A549 (cell line): ENCODE results near the gene PTPN1. TPM values are rescaled to one million over a fixed set of nuclear protein-coding genes. Genes with fewer than 3 reads are reported as not detected.

Experiments used
- ATAC-seq, 2 experiments: fragments of 200-7000 bp in 1 of 2; fragments of >200 bp in 1 of 2; cut with Nextera tagmentation in 1 of 2; cut with Tn5 transposase in 1 of 2; 3 replicates each; pipeline versions ENCODE4 v1.8.0 to v1.9.1; 2018 to 2020; ENCODE audit warnings: mild to moderate bottlenecking in 1 of 2, moderate library complexity in 1 of 2
- CTCF ChIA-PET: fragments of 300-600 bp; sonication (Branson Sonifier 250); formaldehyde crosslinking; extraction: SDS; loops from one replicate; lab custom pipeline; 2021; ENCODE audit warnings: antibody characterized with exemption, inconsistent platforms; lab: Yijun Ruan, JAX
- POLR2A ChIA-PET: fragments of 350-600 bp; formaldehyde crosslinking; extraction: SDS; loops from one replicate; lab custom pipeline; 2021; ENCODE audit warnings: antibody characterized with exemption, inconsistent platforms; lab: Yijun Ruan, JAX
- DNase-seq, 2 experiments: peaks; one replicate each; pipeline versions ENCODE4 v3.0.0 to v3.0.0-alpha.2; 2011 to 2016; ENCODE audit warnings: low read depth in 1 of 2, low spot score in 1 of 2
- FAIRE-seq: peaks from 2 replicates; lab custom pipeline; 2011; peaks lifted over from hg19 to GRCh38; lab: Jason Lieb, UNC
- H3K27ac ChIP-seq, 2 experiments: fragments of >200 bp; sonication (Bioruptor Twin); formaldehyde crosslinking; 3 replicates each; pipeline ENCODE4 v1.5.1; 2016 to 2017
- H3K4me1 ChIP-seq: fragments of >200 bp; sonication (Bioruptor Twin); formaldehyde crosslinking; 3 replicates; pipeline ENCODE4 v1.6.1; 2016
- H3K4me2 ChIP-seq: fragments of >200 bp; sonication (Bioruptor Twin); formaldehyde crosslinking; 3 replicates; pipeline ENCODE4 v1.6.1; 2016
- H3K4me3 ChIP-seq: fragments of >200 bp; sonication (Bioruptor Twin); formaldehyde crosslinking; 3 replicates; pipeline ENCODE4 v1.5.1; 2016
- H3K9me3 ChIP-seq: fragments of >200 bp; sonication (Bioruptor Twin); formaldehyde crosslinking; 3 replicates; pipeline ENCODE4 v1.6.1; 2016
- CBX8 ChIP-seq: fragments of 200-600 bp; sonication (generic); IDR thresholded peaks from 2 replicates; pipeline ENCODE4 v1.6.1; 2016
- CHD2 ChIP-seq: fragments of 150-350 bp; IDR thresholded peaks from 2 replicates; pipeline ENCODE4 v1.6.1; 2014; ENCODE audit warnings: low read length; ENCODE audit not compliant: partially characterized antibody
- CHD4 ChIP-seq: fragments of 200-600 bp; sonication (generic); IDR thresholded peaks from 2 replicates; pipeline ENCODE4 v1.6.1; 2016; ENCODE audit warnings: antibody characterized with exemption, mild to moderate bottlenecking, borderline replicate concordance
- EHMT2 ChIP-seq: fragments of 200-600 bp; sonication (generic); IDR thresholded peaks from 2 replicates; pipeline ENCODE4 v1.6.1; 2016; ENCODE audit warnings: antibody characterized with exemption, low read depth, mild to moderate bottlenecking, moderate library complexity
- FOSB ChIP-seq: fragments of 250-450 bp; sonication (Bioruptor Pico); IDR thresholded peaks from 2 replicates; pipeline ENCODE4 v1.5.0; 2020; ENCODE audit warnings: mild to moderate bottlenecking, moderate library complexity
- FOXS1 ChIP-seq: fragments of 250-450 bp; sonication (Bioruptor Pico); IDR thresholded peaks from 2 replicates; pipeline ENCODE4 v1.5.0; 2020; ENCODE audit warnings: mild to moderate bottlenecking, moderate library complexity
- HDAC2 ChIP-seq: fragments of 200-600 bp; sonication (generic); IDR thresholded peaks from 2 replicates; pipeline ENCODE4 v1.6.1; 2016
- HOXA7 ChIP-seq: fragments of 250-450 bp; sonication (Bioruptor Pico); IDR thresholded peaks from 2 replicates; pipeline ENCODE4 v1.5.0; 2020; ENCODE audit warnings: mild to moderate bottlenecking, moderate library complexity
- HOXB13 ChIP-seq: fragments of 250-450 bp; sonication (Bioruptor Pico); IDR thresholded peaks from 2 replicates; pipeline ENCODE4 v1.5.0; 2020; ENCODE audit warnings: low read depth, mild to moderate bottlenecking, moderate library complexity
- HOXB5 ChIP-seq: fragments of 250-450 bp; sonication (Bioruptor Pico); IDR thresholded peaks from 2 replicates; pipeline ENCODE4 v1.5.0; 2020; ENCODE audit warnings: mild to moderate bottlenecking, moderate library complexity
- KDM1A ChIP-seq: fragments of 200-600 bp; sonication (generic); IDR thresholded peaks from 2 replicates; pipeline ENCODE4 v1.6.1; 2016; ENCODE audit warnings: low read depth, mild to moderate bottlenecking
- KDM5A ChIP-seq: fragments of 200-600 bp; sonication (generic); IDR thresholded peaks from 2 replicates; pipeline ENCODE4 v1.6.1; 2016; ENCODE audit warnings: antibody characterized with exemption, mild to moderate bottlenecking
- MYC ChIP-seq: IDR thresholded peaks from 2 replicates; pipeline ENCODE4 v1.6.1; 2012; ENCODE audit warnings: mild to moderate bottlenecking, inconsistent platforms, low read length, improper control_type of control experiment, borderline replicate concordance
- RARB ChIP-seq: fragments of 250-450 bp; sonication (Bioruptor Pico); IDR thresholded peaks from 2 replicates; pipeline ENCODE4 v1.8.0; 2021; ENCODE audit warnings: mild to moderate bottlenecking, moderate library complexity
- RCOR1 ChIP-seq: fragments of 150-350 bp; IDR thresholded peaks from 2 replicates; pipeline ENCODE4 v1.6.1; 2014; ENCODE audit warnings: antibody characterized with exemption, low read length, low read depth
- RFX5 ChIP-seq: fragments of 450-650 bp; IDR thresholded peaks from 2 replicates; pipeline ENCODE4 v1.7.1; 2014; ENCODE audit warnings: antibody characterized with exemption, mild to moderate bottlenecking, moderate library complexity
- SMC3 ChIP-seq: fragments of >200 bp; sonication (Bioruptor Twin); formaldehyde crosslinking; IDR thresholded peaks from 3 replicates; pipeline ENCODE4 v1.6.1; 2018; ENCODE audit warnings: inconsistent platforms
- WGBS: methylation state at CpG from one replicate; pipeline ENCODE4 v1.1.6; 2017; ENCODE audit errors: missing lambda C conversion rate; 5-methylcytosine and 5-hydroxymethylcytosine counted together
- polyA plus RNA-seq, 4 experiments: library from polyadenylated mRNA; depleted of rRNA in 3 of 4; stranded (reverse); fragments of >200 nt; fragmentation: RNase III in 1 of 4; extraction: RNeasy Plus Mini Kit Qiagen cat#74134 plus additional on column Dnase treatment in 1 of 4; gene quantifications; 2 replicates in 3 of 4; 3 replicates in 1 of 4; pipeline ENCODE4 v1.2.3, GENCODE V29; 2011 to 2017
- TF ChIP-seq, protein P1 (sequence below): IDR thresholded peaks from 2 replicates; pipeline ENCODE4 v1.6.1; 2012
- TF ChIP-seq, protein P2 (sequence below): fragments of 450-650 bp; IDR thresholded peaks from 2 replicates; pipeline ENCODE4 v1.6.1; 2014; ENCODE audit warnings: antibody characterized with exemption
- TF ChIP-seq, protein P3 (sequence below): IDR thresholded peaks from 2 replicates; pipeline ENCODE4 v1.6.1; 2012; ENCODE audit warnings: low read depth, borderline replicate concordance

PTPN1 gene
- polyA plus RNA-seq, 2 of the 4 experiments (the other 2 are of a cell fraction) = 23.2 to 24.3 TPM

DNA sequence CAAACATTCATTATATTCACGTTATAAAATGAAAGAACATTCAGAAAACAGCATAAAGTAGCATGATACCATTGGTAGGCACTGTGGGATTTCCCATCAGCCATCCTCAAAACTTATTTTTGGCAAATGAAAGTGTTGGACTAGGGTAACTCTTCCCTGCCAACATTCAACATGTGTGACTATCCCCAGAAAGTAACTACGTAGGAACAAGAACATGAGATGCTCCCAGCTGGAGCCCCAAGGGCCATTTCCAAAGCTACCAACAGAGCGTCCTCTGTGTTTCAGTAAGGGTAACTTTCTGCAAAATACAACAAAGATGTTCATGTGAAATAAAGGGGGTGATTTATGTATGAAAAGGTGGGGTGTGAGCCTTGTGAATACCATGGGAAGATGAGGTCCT is 28.4 kb upstream of the PTPN1 start:
- DNase-seq (no peak), FAIRE-seq (no peak), ATAC-seq (no peak)
- no peak overlapping the region for H3K4me3 ChIP-seq
- ChIA-PET POLR2A (no interaction called here), CTCF (interaction anchor here (1.4 to 2.4 kb wide), 3 partner anchors 15 to 296 kb away, joined by 4 to 15 read pairs (median 4); no protein-coding TSS in a partner anchor)
- H3K9me3 ChIP-seq = peaks cover 4% of the 10 kb centered on the region; the same call in 1 of the 3 replicates
- 86% methylated on average over 3 of the region's 3 CpGs for WGBS
- TF ChIP-seq HOXB5 = no peak
- TF ChIP-seq RFX5 = no peak
- TF ChIP-seq, protein P1, sequence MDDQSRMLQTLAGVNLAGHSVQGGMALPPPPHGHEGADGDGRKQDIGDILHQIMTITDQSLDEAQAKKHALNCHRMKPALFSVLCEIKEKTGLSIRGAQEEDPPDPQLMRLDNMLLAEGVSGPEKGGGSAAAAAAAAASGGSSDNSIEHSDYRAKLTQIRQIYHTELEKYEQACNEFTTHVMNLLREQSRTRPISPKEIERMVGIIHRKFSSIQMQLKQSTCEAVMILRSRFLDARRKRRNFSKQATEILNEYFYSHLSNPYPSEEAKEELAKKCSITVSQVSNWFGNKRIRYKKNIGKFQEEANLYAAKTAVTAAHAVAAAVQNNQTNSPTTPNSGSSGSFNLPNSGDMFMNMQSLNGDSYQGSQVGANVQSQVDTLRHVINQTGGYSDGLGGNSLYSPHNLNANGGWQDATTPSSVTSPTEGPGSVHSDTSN = no peak
- no peak for TF ChIP-seq MYC
- no peak for TF ChIP-seq EHMT2
- no peak overlapping the region for H3K4me2 ChIP-seq
- H3K27ac ChIP-seq = no peak overlapping the region
- peaks cover 6% of the 10 kb centered on the region; the same call in 2 of the 3 replicates for H3K4me1 ChIP-seq

DNA sequence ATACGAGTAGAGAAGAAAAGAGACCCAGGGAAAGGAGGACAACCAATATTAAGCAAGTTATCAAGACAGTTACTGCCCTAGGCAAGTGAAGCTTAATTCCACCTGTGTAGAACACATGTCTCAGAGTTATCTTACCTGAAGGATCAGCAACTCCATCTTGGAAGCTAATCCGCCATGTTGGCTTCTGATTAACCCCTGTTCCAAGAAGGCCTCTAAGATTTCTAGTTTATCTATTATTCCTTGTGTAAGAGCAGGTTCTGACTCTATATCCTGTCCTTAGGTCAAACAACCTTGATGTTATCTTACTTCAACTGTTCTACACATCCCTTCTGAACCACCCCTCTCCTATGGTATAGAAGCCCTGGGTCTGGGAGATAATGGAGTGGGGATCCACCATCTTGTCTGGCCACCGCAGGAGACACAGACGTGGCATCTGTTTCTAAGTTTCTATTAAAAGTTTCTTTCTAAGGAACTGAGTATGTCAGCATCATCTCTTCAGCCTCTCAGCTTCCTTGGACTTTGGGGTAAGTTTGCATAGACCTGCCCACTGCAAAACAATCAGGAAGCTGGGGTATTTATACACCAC is 27.7 kb upstream of the PTPN1 start:
- whole genome bisulfite sequencing = 92% methylated on average over 4 of the region's 4 CpGs
- Histone ChIP-seq H3K4me1 (peaks cover 6% of the 10 kb centered on the region; the same call in 2 of the 3 replicates), H3K4me3 (no peak overlapping the region), H3K4me2 (peak overlapping the region; percentile 71; the same call in 1 of the 3 replicates), H3K9me3 (peaks cover 4% of the 10 kb centered on the region; the same call in 1 of the 3 replicates), H3K27ac (peak overlapping the region; percentile 62 to 82; a peak in 3 of 6 replicates)
- ChIA-PET POLR2A (interaction anchor here (1.3 kb wide), 1 partner anchor 20 kb away, joined by 3 read pairs; no protein-coding TSS in a partner anchor), CTCF (interaction anchor here (1.5 to 3.0 kb wide), 6 partner anchors 10 to 97 kb away, joined by 4 to 10 read pairs (median 6); no protein-coding TSS in a partner anchor)
- FAIRE-seq = no peak
- no peak for DNase-seq
- TF ChIP-seq SMC3 = no peak
- no peak for TF ChIP-seq FOSB (CRISPR knock-in tag)
- TF ChIP-seq, protein P2, sequence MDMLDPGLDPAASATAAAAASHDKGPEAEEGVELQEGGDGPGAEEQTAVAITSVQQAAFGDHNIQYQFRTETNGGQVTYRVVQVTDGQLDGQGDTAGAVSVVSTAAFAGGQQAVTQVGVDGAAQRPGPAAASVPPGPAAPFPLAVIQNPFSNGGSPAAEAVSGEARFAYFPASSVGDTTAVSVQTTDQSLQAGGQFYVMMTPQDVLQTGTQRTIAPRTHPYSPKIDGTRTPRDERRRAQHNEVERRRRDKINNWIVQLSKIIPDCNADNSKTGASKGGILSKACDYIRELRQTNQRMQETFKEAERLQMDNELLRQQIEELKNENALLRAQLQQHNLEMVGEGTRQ = no peak
- no peak for TF ChIP-seq KDM5A
- no peak for TF ChIP-seq HDAC2
- TF ChIP-seq KDM1A = no peak
- no peak for TF ChIP-seq RARB (CRISPR knock-in tag)
- no peak for TF ChIP-seq CHD2
- TF ChIP-seq CBX8 = no peak
- TF ChIP-seq CHD4 = no peak
- no peak for TF ChIP-seq FOXS1 (CRISPR knock-in tag)
- no peak for TF ChIP-seq RCOR1
- ATAC-seq = no peak

DNA sequence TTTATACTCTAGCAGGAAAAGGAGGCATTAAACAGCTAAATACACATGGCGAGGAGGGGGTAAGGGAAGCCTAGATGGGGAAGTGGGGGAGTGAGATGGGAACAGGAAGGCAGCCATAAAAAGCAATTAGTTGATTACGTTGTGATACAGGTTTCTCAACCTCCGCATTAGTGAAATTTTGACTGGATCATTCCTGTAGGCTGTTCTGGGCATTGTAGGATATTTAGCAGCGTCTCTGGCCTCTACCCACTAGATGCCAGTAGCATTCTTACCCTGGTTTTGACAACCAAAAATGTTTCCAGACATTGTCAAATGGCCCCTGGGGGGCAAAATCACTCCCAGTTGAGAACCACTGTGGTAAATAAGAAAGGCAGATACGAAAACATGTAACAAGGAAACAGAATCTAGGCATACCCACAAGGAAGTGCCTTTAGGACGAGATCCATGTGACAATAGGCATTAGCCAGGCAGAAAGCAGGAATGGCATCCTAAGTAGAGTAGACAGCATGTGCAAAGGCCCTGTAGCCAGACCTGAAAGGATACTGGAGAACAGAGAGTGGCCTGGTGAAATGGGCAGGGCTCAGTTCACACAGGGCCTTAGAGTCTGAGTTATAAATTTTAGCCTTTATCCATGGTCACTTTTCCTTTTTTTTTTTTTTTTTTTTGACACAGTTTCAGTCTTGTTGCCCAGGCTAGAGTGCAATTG is 25.8 kb upstream of the PTPN1 start:
- 93% methylated on average over 6 of the region's 6 CpGs for WGBS
- ChIA-PET POLR2A (interaction anchor here (1.0 kb wide), 1 partner anchor 26 kb away, joined by 4 read pairs; the partner anchor contains the start of gene PTPN1), CTCF (interaction anchor here (0.6 to 3.0 kb wide), 9 partner anchors 8 to 315 kb away, joined by 3 to 10 read pairs (median 5); no protein-coding TSS in a partner anchor)
- no peak overlapping the region for H3K4me3 ChIP-seq
- peak overlapping the region; percentile 71 for H3K4me2 ChIP-seq
- DNase-seq (no peak), FAIRE-seq (no peak), ATAC-seq (no peak)
- no peaks in the 10 kb centered on the region for H3K4me1 ChIP-seq
- peaks cover 4% of the 10 kb centered on the region; the same call in 1 of the 3 replicates for H3K9me3 ChIP-seq
- TF ChIP-seq, protein P3, sequence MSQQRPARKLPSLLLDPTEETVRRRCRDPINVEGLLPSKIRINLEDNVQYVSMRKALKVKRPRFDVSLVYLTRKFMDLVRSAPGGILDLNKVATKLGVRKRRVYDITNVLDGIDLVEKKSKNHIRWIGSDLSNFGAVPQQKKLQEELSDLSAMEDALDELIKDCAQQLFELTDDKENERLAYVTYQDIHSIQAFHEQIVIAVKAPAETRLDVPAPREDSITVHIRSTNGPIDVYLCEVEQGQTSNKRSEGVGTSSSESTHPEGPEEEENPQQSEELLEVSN = no peak
- no peak for TF ChIP-seq HOXA7 (CRISPR knock-in tag)
- no peak for TF ChIP-seq HOXB13
- no peak for TF ChIP-seq KDM5A
- peak overlapping the region; percentile 62 to 82; a peak in 5 of 6 replicates for H3K27ac ChIP-seq
